Measurements from ENCODE around the gene CHID1.

The CHID1 gene

GRCh38 chr11:841981-842369 is 68.6 kb downstream of the CHID1 start:
- Histone ChIP-seq H3K9me3 (ENCODE audit: insufficient read depth, low read length) (no peaks in the 10 kb centered on the region), H4K20me1 (ENCODE audit: low read depth, low read length) (peaks cover 6% of the 10 kb centered on the region; the same call in 1 of the 2 replicates), H3K79me2 (ENCODE audit: insufficient read depth, low read length) (peaks cover 19% of the 10 kb centered on the region), H3K27me3 (ENCODE audit: low read length) (no peaks in the 10 kb centered on the region), H2AFZ (ENCODE audit: low read depth, low read length, severe bottlenecking) (peak overlapping the region; percentile 99), H3K4me2 (ENCODE audit: low read depth, low read length, poor library complexity, severe bottlenecking) (peak overlapping the region; percentile 70), H3K36me3 (ENCODE audit: low read length) (no peaks in the 10 kb centered on the region), H3K9me2 (replicated peaks; ENCODE audit: insufficient read depth, low read length) (no peaks in the 10 kb centered on the region), H3K9ac (ENCODE audit: low read length) (peak overlapping the region; percentile 79), H3K4me3 (ENCODE audit: insufficient read depth, low read length, poor library complexity, severe bottlenecking) (peak overlapping the region; percentile 88), H3F3A (ENCODE audit: insufficient read depth) (no peaks in the 10 kb centered on the region), H3K27ac (ENCODE audit: low read depth, low read length) (peak overlapping the region; percentile 69)
- TF ChIP-seq EZH2phosphoT487 (conservative IDR thresholded peaks at IDR 0.05; ENCODE audit: low read length) = no peak
- TF ChIP-seq, protein P1, sequence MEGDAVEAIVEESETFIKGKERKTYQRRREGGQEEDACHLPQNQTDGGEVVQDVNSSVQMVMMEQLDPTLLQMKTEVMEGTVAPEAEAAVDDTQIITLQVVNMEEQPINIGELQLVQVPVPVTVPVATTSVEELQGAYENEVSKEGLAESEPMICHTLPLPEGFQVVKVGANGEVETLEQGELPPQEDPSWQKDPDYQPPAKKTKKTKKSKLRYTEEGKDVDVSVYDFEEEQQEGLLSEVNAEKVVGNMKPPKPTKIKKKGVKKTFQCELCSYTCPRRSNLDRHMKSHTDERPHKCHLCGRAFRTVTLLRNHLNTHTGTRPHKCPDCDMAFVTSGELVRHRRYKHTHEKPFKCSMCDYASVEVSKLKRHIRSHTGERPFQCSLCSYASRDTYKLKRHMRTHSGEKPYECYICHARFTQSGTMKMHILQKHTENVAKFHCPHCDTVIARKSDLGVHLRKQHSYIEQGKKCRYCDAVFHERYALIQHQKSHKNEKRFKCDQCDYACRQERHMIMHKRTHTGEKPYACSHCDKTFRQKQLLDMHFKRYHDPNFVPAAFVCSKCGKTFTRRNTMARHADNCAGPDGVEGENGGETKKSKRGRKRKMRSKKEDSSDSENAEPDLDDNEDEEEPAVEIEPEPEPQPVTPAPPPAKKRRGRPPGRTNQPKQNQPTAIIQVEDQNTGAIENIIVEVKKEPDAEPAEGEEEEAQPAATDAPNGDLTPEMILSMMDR (IDR thresholded peaks at IDR 0.05; ENCODE audit: insufficient read depth, low read length, poor library complexity, severe bottlenecking) = no peak

DNA sequence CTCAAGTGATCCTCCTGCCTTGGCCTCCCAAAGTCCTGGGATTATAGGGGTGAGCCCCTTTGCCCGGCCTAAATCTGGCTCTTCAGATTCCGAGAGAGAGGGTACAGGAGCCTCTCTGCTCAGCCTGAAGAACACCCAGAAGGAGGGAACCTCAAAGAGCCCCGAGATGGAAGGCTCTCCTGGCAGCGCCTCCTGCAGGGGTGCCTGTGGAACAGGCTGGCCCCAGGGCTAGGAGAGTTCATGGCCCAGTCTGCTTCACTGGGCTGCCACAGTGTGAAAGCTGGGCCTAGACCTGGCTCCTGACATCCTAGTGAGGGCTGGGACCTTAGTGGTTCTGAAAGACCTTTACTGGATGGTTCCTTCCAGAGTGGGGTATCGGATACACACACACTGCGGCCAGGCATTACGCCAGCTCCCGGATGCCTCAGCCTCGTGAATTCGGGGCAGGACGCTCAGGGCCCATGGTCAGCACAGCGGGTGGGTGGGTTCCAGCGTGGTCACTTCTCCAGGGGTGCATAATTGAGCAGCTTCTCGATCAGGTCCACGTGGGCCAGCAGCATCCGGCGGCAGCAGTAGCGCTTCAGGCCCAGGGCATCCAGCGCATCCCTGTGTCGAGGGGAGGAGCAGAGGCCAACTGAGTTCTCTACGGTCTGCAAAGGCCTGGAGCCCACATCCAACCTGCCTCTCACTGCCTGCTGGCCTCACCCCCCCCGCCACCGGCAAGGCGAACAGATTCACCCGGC is 70.6 kb downstream of the CHID1 start:
- H3K27me3 ChIP-seq (ENCODE audit: low read length) = no peaks in the 10 kb centered on the region
- H3F3A ChIP-seq (ENCODE audit: insufficient read depth) = no peaks in the 10 kb centered on the region
- no peaks in the 10 kb centered on the region for H3K9me2 ChIP-seq (replicated peaks; ENCODE audit: insufficient read depth, low read length)
- peak overlapping the region; percentile 79; the same call in 1 of the 2 replicates for H3K9ac ChIP-seq (ENCODE audit: low read length)
- TF ChIP-seq, protein P1 (IDR thresholded peaks at IDR 0.05; ENCODE audit: insufficient read depth, low read length, poor library complexity, severe bottlenecking) = no peak
- no peak for TF ChIP-seq EZH2phosphoT487 (conservative IDR thresholded peaks at IDR 0.05; ENCODE audit: low read length)
- H4K20me1 ChIP-seq (ENCODE audit: low read depth, low read length) = peaks cover 6% of the 10 kb centered on the region; the same call in 1 of the 2 replicates
- no peak overlapping the region for H3K4me2 ChIP-seq (ENCODE audit: low read depth, low read length, poor library complexity, severe bottlenecking)
- H3K27ac ChIP-seq (ENCODE audit: low read depth, low read length) = no peak overlapping the region
- H3K4me3 ChIP-seq (ENCODE audit: insufficient read depth, low read length, poor library complexity, severe bottlenecking) = no peak overlapping the region
- H2AFZ ChIP-seq (ENCODE audit: low read depth, low read length, severe bottlenecking) = no peak overlapping the region
- H3K9me3 ChIP-seq (ENCODE audit: insufficient read depth, low read length) = no peaks in the 10 kb centered on the region
- H3K79me2 ChIP-seq (ENCODE audit: insufficient read depth, low read length) = peaks cover 19% of the 10 kb centered on the region
- no peaks in the 10 kb centered on the region for H3K36me3 ChIP-seq (ENCODE audit: low read length)

DNA sequence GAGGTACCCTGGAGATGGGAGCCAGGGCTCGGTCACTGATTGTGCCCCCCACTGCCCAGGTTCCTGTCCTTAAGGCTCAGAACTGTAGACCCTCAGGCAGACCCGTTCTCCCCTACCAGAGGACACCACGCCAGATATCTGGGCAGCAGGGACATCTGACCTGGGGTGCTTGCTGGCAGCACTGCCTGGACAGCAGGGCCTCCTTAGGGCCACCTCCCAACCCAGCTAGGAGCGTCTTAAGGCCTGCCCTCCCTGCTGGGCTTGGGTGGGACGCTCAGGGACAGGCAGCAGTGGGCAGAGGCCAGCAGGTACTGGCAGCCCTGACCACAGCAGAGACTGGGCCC is 71.4 kb downstream of the CHID1 start:
- no peak overlapping the region for H3K9ac ChIP-seq (ENCODE audit: low read length)
- no peaks in the 10 kb centered on the region for H3K27me3 ChIP-seq (ENCODE audit: low read length)
- H4K20me1 ChIP-seq (ENCODE audit: low read depth, low read length) = peaks cover 6% of the 10 kb centered on the region; the same call in 1 of the 2 replicates
- no peak overlapping the region for H2AFZ ChIP-seq (ENCODE audit: low read depth, low read length, severe bottlenecking)
- H3F3A ChIP-seq (ENCODE audit: insufficient read depth) = no peaks in the 10 kb centered on the region
- no peak overlapping the region for H3K4me3 ChIP-seq (ENCODE audit: insufficient read depth, low read length, poor library complexity, severe bottlenecking)
- no peaks in the 10 kb centered on the region for H3K9me3 ChIP-seq (ENCODE audit: insufficient read depth, low read length)
- peaks cover 19% of the 10 kb centered on the region for H3K79me2 ChIP-seq (ENCODE audit: insufficient read depth, low read length)
- H3K4me2 ChIP-seq (ENCODE audit: low read depth, low read length, poor library complexity, severe bottlenecking) = no peak overlapping the region
- H3K36me3 ChIP-seq (ENCODE audit: low read length) = no peaks in the 10 kb centered on the region
- no peaks in the 10 kb centered on the region for H3K9me2 ChIP-seq (replicated peaks; ENCODE audit: insufficient read depth, low read length)
- TF ChIP-seq, protein P1 (IDR thresholded peaks at IDR 0.05; ENCODE audit: insufficient read depth, low read length, poor library complexity, severe bottlenecking) = no peak
- TF ChIP-seq EZH2phosphoT487 (conservative IDR thresholded peaks at IDR 0.05; ENCODE audit: low read length) = no peak
- H3K27ac ChIP-seq (ENCODE audit: low read depth, low read length) = no peak overlapping the region
